Neural progenitor cell (in vitro differentiated cells): ENCODE data around the gene GALNT7.

ENCODE experiments used
- EZH2 ChIP-seq: fragments of 200-600 bp; sonication (generic); IDR thresholded peaks from 2 replicates; pipeline ENCODE4 v1.6.1; 2017; ENCODE audit warnings: antibody characterized with exemption, mild to moderate bottlenecking, moderate library complexity
- EZH2phosphoT487 ChIP-seq: fragments of 200-600 bp; sonication (generic); IDR thresholded peaks from 2 replicates; pipeline ENCODE4 v1.6.1; 2017; ENCODE audit warnings: antibody characterized with exemption
- TF ChIP-seq, protein P1 (sequence below): fragments of 200-600 bp; sonication (generic); IDR thresholded peaks from 2 replicates; pipeline ENCODE4 v1.5.1; 2017; ENCODE audit warnings: antibody characterized with exemption, mild to moderate bottlenecking

GRCh38 chr4:173293663-173294062 is 125.1 kb downstream of the GALNT7 start:
- TF ChIP-seq, protein P1, sequence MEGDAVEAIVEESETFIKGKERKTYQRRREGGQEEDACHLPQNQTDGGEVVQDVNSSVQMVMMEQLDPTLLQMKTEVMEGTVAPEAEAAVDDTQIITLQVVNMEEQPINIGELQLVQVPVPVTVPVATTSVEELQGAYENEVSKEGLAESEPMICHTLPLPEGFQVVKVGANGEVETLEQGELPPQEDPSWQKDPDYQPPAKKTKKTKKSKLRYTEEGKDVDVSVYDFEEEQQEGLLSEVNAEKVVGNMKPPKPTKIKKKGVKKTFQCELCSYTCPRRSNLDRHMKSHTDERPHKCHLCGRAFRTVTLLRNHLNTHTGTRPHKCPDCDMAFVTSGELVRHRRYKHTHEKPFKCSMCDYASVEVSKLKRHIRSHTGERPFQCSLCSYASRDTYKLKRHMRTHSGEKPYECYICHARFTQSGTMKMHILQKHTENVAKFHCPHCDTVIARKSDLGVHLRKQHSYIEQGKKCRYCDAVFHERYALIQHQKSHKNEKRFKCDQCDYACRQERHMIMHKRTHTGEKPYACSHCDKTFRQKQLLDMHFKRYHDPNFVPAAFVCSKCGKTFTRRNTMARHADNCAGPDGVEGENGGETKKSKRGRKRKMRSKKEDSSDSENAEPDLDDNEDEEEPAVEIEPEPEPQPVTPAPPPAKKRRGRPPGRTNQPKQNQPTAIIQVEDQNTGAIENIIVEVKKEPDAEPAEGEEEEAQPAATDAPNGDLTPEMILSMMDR, result no peak
- TF ChIP-seq EZH2phosphoT487, result no peak
- TF ChIP-seq EZH2, result no peak
